PC-3 (cell line): ENCODE results near the gene TTC31.

Source experiments
- CTCF ChIP-seq: fragments of 300-600 bp; sonication (generic); conservative IDR thresholded peaks from 2 replicates; pipeline ENCODE4 v1.5.1; 2017; ENCODE audit warnings: antibody characterized with exemption, low read depth, mild to moderate bottlenecking, low read length
- EZH2 ChIP-seq: fragments of 300-600 bp; sonication (generic); IDR thresholded peaks from one replicate; pipeline ENCODE4 v1.6.1; 2017; ENCODE audit warnings: antibody characterized with exemption, mild to moderate bottlenecking, low read length; ENCODE audit not compliant: unreplicated experiment

- TF ChIP-seq CTCF (no peak), EZH2 (no peak)
Observed at GRCh38 chr2:74538881-74539339, 56.0 kb downstream of the TTC31 start.
